Testis (tissue), 3 donors: Measurements from ENCODE around the gene PRUNE2. TPM values are rescaled to one million over a fixed set of nuclear protein-coding genes. Genes with fewer than 3 reads are reported as not detected.

Source experiments
- DNase-seq: peaks from one replicate; pipeline ENCODE4 v3.0.0-alpha.2; 2019
- H3K27ac ChIP-seq, 2 donors: fragments of 200-600 bp; sonication (generic); one replicate each; pipeline ENCODE4 v1.5.1; 2019
- H3K27me3 ChIP-seq: fragments of 200-600 bp; sonication (generic); one replicate; pipeline ENCODE4 v1.5.1; 2019
- H3K36me3 ChIP-seq: fragments of 200-600 bp; sonication (generic); one replicate; pipeline ENCODE4 v1.5.1; 2017; ENCODE audit warnings: low read depth; ENCODE audit errors: missing control alignments
- H3K4me1 ChIP-seq: fragments of 200-600 bp; sonication (generic); one replicate; pipeline ENCODE4 v1.5.1; 2019
- H3K4me3 ChIP-seq, 2 donors: fragments of 200-600 bp; sonication (generic); one replicate each; pipeline ENCODE4 v1.5.1; 2017 to 2019
- H3K9me3 ChIP-seq: fragments of 200-600 bp; sonication (generic); one replicate; pipeline ENCODE4 v1.5.1; 2017
- CTCF ChIP-seq, 3 experiments: fragments of 450-650 bp in 2 of 3; fragments of 200-600 bp in 1 of 3; sonication (generic) in 1 of 3; IDR thresholded peaks; one replicate each; pipeline ENCODE4 v1.5.1; 2016 to 2019; ENCODE audit warnings: antibody characterized with exemption in 3 of 3, mild to moderate bottlenecking in 2 of 3, moderate library complexity in 1 of 3
- POLR2A ChIP-seq: fragments of 450-650 bp; IDR thresholded peaks from one replicate; pipeline ENCODE4 v1.6.1; 2017; ENCODE audit warnings: antibody characterized with exemption, mild to moderate bottlenecking, moderate library complexity
- WGBS, 2 donors: methylation state at CpG; one replicate each; pipeline ENCODE4 v1.1.5; 2018; 5-methylcytosine and 5-hydroxymethylcytosine counted together
- intact Hi-C: fragments of 100-400 bp; cut with DNase I; formaldehyde crosslinking; loops from one replicate; pipeline ENCODE4 v1.15.1; 2023; ENCODE audit warnings: low total_unique reads
- polyA plus RNA-seq: library from polyadenylated mRNA; stranded (reverse); fragments of 350-450 nt; fragmentation: Illumina TruSeq; extraction: RNeasy Lipid Tissue Mini Kit (QIAGEN cat#74804); gene quantifications from one replicate; pipeline ENCODE4 v1.2.3, GENCODE V29; 2014; ENCODE audit warnings: low read depth, low replicate concordance; ENCODE audit not compliant: insufficient read depth
- total RNA-seq, 2 donors: library from RNA; depleted of rRNA; stranded (reverse); fragments of >200 nt; gene quantifications; one replicate each; pipeline ENCODE4 v1.2.3, GENCODE V29; 2016

PRUNE2 gene
- total and polyA plus RNA-seq, 3 donors from 2014 or later = 15.8 to 19.3 (median 17.2) TPM

GRCh38 chr9:76609285-76610010, 296.5 kb downstream of the PRUNE2 start:
- 91% methylated on average over 6 of the region's 6 CpGs for WGBS, 2 donors

GRCh38 chr9:76608575-76609273, 297.2 kb downstream of the PRUNE2 start:
- Histone ChIP-seq H3K9me3 (no peaks in the 10 kb centered on the region), H3K36me3 (no peaks in the 10 kb centered on the region), H3K27me3 (no peaks in the 10 kb centered on the region), H3K4me3 (no peak overlapping the region), H3K4me1 (no peaks in the 10 kb centered on the region), H3K27ac (no peak overlapping the region)
- WGBS, 2 donors = 96 to 97% methylated on average over 4 of the region's 4 CpGs
- intact Hi-C loops = no loop called here
- TF ChIP-seq POLR2A (no peak), CTCF (IDR thresholded peaks at IDR 0.05) (no peak)
- DNase-seq = no peak

More at GRCh38 chr9:76609285-76610010, 296.5 kb downstream of the PRUNE2 start:
- Histone ChIP-seq H3K27ac (no peak overlapping the region), H3K9me3 (no peaks in the 10 kb centered on the region), H3K4me3 (no peak overlapping the region), H3K4me1 (no peaks in the 10 kb centered on the region), H3K27me3 (no peaks in the 10 kb centered on the region), H3K36me3 (no peaks in the 10 kb centered on the region)
- DNase-seq = no peak
- intact Hi-C loops = no loop called here
- TF ChIP-seq POLR2A (no peak), CTCF (IDR thresholded peaks at IDR 0.05) (no peak)

GRCh38 chr9:76607730-76608436, 298.0 kb downstream of the PRUNE2 start:
- no peak for TF ChIP-seq CTCF (IDR thresholded peaks at IDR 0.05)
- no peak for TF ChIP-seq POLR2A
- H3K36me3 ChIP-seq = no peaks in the 10 kb centered on the region
- no peak for DNase-seq
- H3K27ac ChIP-seq = no peak overlapping the region
- no peaks in the 10 kb centered on the region for H3K4me1 ChIP-seq
- no peaks in the 10 kb centered on the region for H3K9me3 ChIP-seq
- 79 to 80% methylated on average over 4 of the region's 4 CpGs for WGBS, 2 donors
- no peak overlapping the region for H3K4me3 ChIP-seq
- H3K27me3 ChIP-seq = no peaks in the 10 kb centered on the region
- intact Hi-C loops = no loop called here

- no peak for TF ChIP-seq POLR2A
- no peak for TF ChIP-seq CTCF (IDR thresholded peaks at IDR 0.05)
- H3K27me3 ChIP-seq = no peaks in the 10 kb centered on the region
- no peak overlapping the region for H3K27ac ChIP-seq
- WGBS, 2 donors = 84% methylated on average over 5 of the region's 5 CpGs
- no peaks in the 10 kb centered on the region for H3K9me3 ChIP-seq
- no peak for DNase-seq
- no peak overlapping the region for H3K4me3 ChIP-seq
- H3K4me1 ChIP-seq = no peaks in the 10 kb centered on the region
- intact Hi-C loops = no loop called here
- no peaks in the 10 kb centered on the region for H3K36me3 ChIP-seq
These were observed 300.5 kb downstream of the PRUNE2 start for GRCh38 chr9:76605321-76605900.
